D721Med (cell line): ENCODE measurements around the gene IL20RB.
"Not testable (repeated sequence)": the region's sequence is repeated elsewhere in the genome, so short reads cannot be mapped to it uniquely, and the experiment has no call there.

ENCODE experiments used
- DNase-seq: peaks from one replicate; pipeline ENCODE4 v3.0.0; 2011; ENCODE audit warnings: low spot score; ENCODE audit not compliant: insufficient read length
- FAIRE-seq: peaks from 2 replicates; lab custom pipeline; 2011; peaks lifted over from hg19 to GRCh38; lab: Jason Lieb, UNC
- CTCF ChIP-seq: IDR thresholded peaks from 2 replicates; pipeline ENCODE4 v1.5.1; 2012; ENCODE audit warnings: mild to moderate bottlenecking, control low read depth; ENCODE audit not compliant: insufficient read depth; ENCODE audit errors: missing control alignments

IL20RB gene

DNA sequence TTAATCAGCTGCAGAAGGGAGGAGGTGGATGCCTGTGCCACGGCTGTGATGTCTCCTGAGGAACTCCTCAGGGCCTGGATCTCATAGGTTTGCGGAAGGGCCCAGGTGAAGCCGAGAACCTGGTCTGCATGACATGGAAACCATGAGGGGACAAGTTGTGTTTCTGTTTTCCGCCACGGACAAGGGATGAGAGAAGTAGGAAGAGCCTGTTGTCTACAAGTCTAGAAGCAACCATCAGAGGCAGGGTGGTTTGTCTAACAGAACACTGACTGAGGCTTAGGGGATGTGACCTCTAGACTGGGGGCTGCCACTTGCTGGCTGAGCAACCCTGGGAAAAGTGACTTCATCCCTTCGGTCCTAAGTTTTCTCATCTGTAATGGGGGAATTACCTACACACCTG is 52.4 kb downstream of the IL20RB start:
- TF ChIP-seq CTCF = no peak
- DNase-seq = no peak
- no peak for FAIRE-seq

GRCh38 chr3:137011153-137011552 is 53.4 kb downstream of the IL20RB start:
- FAIRE-seq = no peak
- TF ChIP-seq CTCF = no peak
- no peak for DNase-seq

GRCh38 chr3:137012097-137012501 is 54.3 kb downstream of the IL20RB start:
- no peak for DNase-seq
- TF ChIP-seq CTCF = no peak

GRCh38 chr3:137013951-137014688 is 56.3 kb downstream of the IL20RB start:
- DNase-seq = peak; percentile 52
- FAIRE-seq = peak; percentile 82
- peak; percentile 90 for TF ChIP-seq CTCF

More at GRCh38 chr3:137012097-137012501, 54.3 kb downstream of the IL20RB start:
- FAIRE-seq = no peak

DNA sequence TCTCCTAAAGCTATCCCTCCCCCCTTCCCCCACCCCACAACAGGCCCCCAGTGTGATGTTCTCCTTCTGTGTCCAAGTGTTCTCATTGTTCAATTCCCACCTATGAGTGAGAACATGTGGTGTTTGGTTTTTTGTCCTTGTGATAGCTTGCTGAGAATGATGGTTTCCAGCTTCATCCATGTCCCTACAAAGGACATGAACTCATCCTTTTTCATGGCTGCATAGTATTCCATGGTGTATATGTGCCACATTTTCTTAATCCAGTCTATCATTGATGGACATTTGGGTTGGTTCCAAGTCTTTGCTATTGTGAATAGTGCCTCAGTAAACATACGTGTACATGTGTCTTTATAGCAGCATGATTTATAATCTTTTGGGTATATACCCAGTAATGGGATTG is 59.5 kb downstream of the IL20RB start:
- DNase-seq, FAIRE-seq: not testable (repeated sequence)

DNA sequence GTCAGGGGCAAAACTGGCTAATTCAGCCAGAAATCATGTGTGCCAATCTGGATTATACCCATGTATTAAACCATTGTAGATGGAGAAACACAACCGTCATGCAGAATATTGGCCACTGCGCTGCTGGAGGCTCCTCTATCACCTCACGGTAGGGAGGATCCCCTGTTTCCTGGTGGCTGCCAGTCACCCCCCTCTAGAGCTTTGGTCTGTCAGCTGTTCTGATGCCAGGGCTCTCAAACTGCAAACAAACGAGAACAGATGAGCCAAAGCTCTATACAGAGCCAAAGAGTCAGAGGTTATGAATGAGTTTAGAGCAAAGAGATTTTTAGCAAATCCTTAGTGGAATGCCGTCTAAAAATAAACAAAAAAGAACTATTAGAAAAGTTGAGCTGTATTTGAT is 62.5 kb downstream of the IL20RB start:
- no peak for TF ChIP-seq CTCF
- FAIRE-seq = no peak
- no peak for DNase-seq

- DNase-seq = no peak
- FAIRE-seq = no peak
- TF ChIP-seq CTCF = no peak
Observed at GRCh38 chr3:137020888-137021287, 63.1 kb downstream of the IL20RB start.

- DNase-seq (no peak), FAIRE-seq (no peak)
- TF ChIP-seq CTCF = no peak
Observed at GRCh38 chr3:137024348-137024747, 66.6 kb downstream of the IL20RB start.
